SK-N-SH treated with all-trans-retinoic acid at 6 μM for 48 hours (cell line): ENCODE data around the gene POU2F1.

Experiments
- ATAC-seq: fragments of 200-7000 bp; cut with Tn5 transposase; 3 replicates; pipeline ENCODE4 v1.9.1; 2020; ENCODE audit warnings: mild to moderate bottlenecking, moderate library complexity
- ARNTL ChIP-seq: fragments of 450-650 bp; formaldehyde crosslinking; IDR thresholded peaks from 2 replicates; pipeline ENCODE4 v1.5.0; 2020; ENCODE audit warnings: low read depth, mild to moderate bottlenecking, moderate library complexity, borderline replicate concordance
- BACH2 ChIP-seq: fragments of 250-450 bp; sonication (Bioruptor Pico); IDR thresholded peaks from 2 replicates; pipeline ENCODE4 v1.9.0; 2021; ENCODE audit warnings: mild to moderate bottlenecking, borderline replicate concordance
- CSDC2 ChIP-seq: fragments of 250-450 bp; sonication (Bioruptor Pico); IDR thresholded peaks from 2 replicates; pipeline ENCODE4 v1.5.0; 2020; ENCODE audit warnings: mild to moderate bottlenecking, moderate library complexity
- CSRNP3 ChIP-seq: fragments of 250-450 bp; sonication (Bioruptor Pico); IDR thresholded peaks from 2 replicates; pipeline ENCODE4 v1.5.1; 2021; ENCODE audit warnings: mild to moderate bottlenecking, moderate library complexity
- ESRRG ChIP-seq: fragments of 250-450 bp; sonication (Bioruptor Pico); IDR thresholded peaks from 2 replicates; pipeline ENCODE4 v1.6.1; 2021; ENCODE audit warnings: mild to moderate bottlenecking
- GLIS3 ChIP-seq: fragments of 250-450 bp; sonication (Bioruptor Pico); IDR thresholded peaks from 2 replicates; pipeline ENCODE4 v1.5.0; 2020; ENCODE audit warnings: mild to moderate bottlenecking, moderate library complexity
- ISL1 ChIP-seq: fragments of 250-450 bp; sonication (Bioruptor Pico); IDR thresholded peaks from 2 replicates; pipeline ENCODE4 v2.1.2; 2022; ENCODE audit warnings: mild to moderate bottlenecking, moderate library complexity
- PPARA ChIP-seq: fragments of 250-450 bp; sonication (Bioruptor Pico); IDR thresholded peaks from 2 replicates; pipeline ENCODE4 v1.5.0; 2020; ENCODE audit warnings: mild to moderate bottlenecking, borderline replicate concordance
- RARB ChIP-seq: fragments of 250-450 bp; sonication (Bioruptor Pico); IDR thresholded peaks from 2 replicates; pipeline ENCODE4 v1.8.0; 2021; ENCODE audit warnings: mild to moderate bottlenecking, moderate library complexity
- SNAI2 ChIP-seq: fragments of 250-450 bp; sonication (Bioruptor Pico); IDR thresholded peaks from 2 replicates; pipeline ENCODE4 v1.5.0; 2020; ENCODE audit warnings: mild to moderate bottlenecking, moderate library complexity
- ZC3H10 ChIP-seq: fragments of 250-450 bp; sonication (Bioruptor Pico); IDR thresholded peaks from 2 replicates; pipeline ENCODE4 v1.5.1; 2021; ENCODE audit warnings: mild to moderate bottlenecking, moderate library complexity
- ZFP3 ChIP-seq: fragments of 250-450 bp; sonication (Bioruptor Pico); IDR thresholded peaks from 2 replicates; pipeline ENCODE4 v1.5.0; 2020; ENCODE audit warnings: mild to moderate bottlenecking, moderate library complexity
- ZFP30 ChIP-seq: fragments of 450-650 bp; formaldehyde crosslinking; IDR thresholded peaks from 2 replicates; pipeline ENCODE4 v1.5.0; 2022; ENCODE audit warnings: mild to moderate bottlenecking, moderate library complexity
- ZNF565 ChIP-seq: fragments of 450-650 bp; formaldehyde crosslinking; conservative IDR thresholded peaks from 2 replicates; pipeline ENCODE4 v1.5.0; 2020; ENCODE audit warnings: low read depth, mild to moderate bottlenecking, moderate library complexity
- ZNF70 ChIP-seq: fragments of 450-650 bp; formaldehyde crosslinking; IDR thresholded peaks from 2 replicates; pipeline ENCODE4 v1.5.0; 2020; ENCODE audit warnings: mild to moderate bottlenecking, moderate library complexity
- TF ChIP-seq, protein P1 (sequence below): fragments of 250-450 bp; sonication (Bioruptor Pico); IDR thresholded peaks from 2 replicates; pipeline ENCODE4 v1.8.0; 2021; ENCODE audit warnings: low read depth, mild to moderate bottlenecking, moderate library complexity, borderline replicate concordance
- TF ChIP-seq, protein P2 (sequence below): fragments of 250-450 bp; sonication (Bioruptor Pico); IDR thresholded peaks from 2 replicates; pipeline ENCODE4 v1.5.0; 2020; ENCODE audit warnings: mild to moderate bottlenecking, moderate library complexity
- TF ChIP-seq, protein P3 (sequence below): fragments of 250-450 bp; sonication (Bioruptor Pico); IDR thresholded peaks from 2 replicates; pipeline ENCODE4 v1.8.0; 2020; ENCODE audit warnings: mild to moderate bottlenecking, moderate library complexity, borderline replicate concordance

Gene POU2F1

DNA sequence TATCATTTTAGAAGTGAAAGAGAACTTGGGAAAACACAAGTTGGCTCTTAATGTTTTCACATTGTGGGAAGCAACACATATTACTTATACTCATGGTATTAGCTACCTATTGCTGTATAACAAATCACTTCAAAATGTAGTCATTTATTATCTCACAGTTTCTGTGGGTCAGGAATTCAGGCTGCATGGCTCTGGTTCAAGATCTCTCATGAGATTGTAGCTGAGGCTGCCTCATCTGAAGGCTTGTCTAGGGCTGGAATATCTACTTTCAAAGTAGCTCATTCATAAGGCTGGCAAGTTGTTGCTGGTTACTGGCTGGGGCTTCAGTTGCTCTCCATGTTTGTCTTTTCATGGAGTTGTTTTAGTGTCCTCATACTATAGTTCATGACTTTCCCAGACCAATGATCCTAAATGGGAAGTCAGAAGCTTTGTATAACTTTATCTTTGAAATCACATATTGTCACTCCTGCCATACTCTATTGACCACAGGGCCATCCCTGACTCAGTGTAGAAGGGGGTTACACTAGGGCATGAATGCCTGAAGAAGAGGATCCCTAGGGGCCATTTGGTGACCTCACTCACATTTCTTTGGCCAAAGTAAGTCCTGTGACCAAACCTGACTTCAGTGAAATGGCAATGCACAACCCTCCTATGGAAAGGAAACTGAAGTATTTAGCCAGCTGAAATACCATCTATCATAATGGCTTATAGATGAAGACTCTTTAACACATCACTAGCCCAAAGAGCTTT, 37.9 kb upstream of the POU2F1 start:
- TF ChIP-seq, protein P1, sequence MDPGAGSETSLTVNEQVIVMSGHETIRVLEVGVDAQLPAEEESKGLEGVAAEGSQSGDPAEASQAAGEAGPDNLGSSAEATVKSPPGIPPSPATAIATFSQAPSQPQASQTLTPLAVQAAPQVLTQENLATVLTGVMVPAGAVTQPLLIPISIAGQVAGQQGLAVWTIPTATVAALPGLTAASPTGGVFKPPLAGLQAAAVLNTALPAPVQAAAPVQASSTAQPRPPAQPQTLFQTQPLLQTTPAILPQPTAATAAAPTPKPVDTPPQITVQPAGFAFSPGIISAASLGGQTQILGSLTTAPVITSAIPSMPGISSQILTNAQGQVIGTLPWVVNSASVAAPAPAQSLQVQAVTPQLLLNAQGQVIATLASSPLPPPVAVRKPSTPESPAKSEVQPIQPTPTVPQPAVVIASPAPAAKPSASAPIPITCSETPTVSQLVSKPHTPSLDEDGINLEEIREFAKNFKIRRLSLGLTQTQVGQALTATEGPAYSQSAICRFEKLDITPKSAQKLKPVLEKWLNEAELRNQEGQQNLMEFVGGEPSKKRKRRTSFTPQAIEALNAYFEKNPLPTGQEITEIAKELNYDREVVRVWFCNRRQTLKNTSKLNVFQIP (CRISPR knock-in tag) = no peak
- TF ChIP-seq ZC3H10 (CRISPR knock-in tag) = no peak
- TF ChIP-seq, all 23 proteins: peak for 0
- ATAC-seq = no peak

DNA sequence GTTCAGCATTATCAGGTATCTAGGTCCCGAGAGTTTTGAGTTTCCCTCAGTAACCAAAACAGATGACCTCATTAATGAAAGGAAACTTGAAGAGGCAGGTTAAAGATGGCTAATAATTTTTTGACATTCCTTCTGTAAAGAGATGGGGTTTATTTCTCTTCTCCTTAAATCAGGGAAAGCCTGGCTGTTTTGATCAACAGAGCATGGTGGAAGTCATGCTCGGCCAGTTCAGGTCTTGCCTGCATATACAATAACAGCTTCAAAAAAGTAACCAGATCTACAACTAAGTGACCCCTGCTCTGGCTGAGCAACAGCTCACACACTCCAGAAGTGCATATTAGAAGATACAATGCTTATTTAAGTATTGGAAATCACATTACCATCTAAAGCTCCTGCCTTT, 36.6 kb upstream of the POU2F1 start:
- no peak for ATAC-seq
- TF ChIP-seq ISL1 (CRISPR knock-in tag) = no peak
- TF ChIP-seq, protein P1 (CRISPR knock-in tag) = no peak
- TF ChIP-seq, protein P2, sequence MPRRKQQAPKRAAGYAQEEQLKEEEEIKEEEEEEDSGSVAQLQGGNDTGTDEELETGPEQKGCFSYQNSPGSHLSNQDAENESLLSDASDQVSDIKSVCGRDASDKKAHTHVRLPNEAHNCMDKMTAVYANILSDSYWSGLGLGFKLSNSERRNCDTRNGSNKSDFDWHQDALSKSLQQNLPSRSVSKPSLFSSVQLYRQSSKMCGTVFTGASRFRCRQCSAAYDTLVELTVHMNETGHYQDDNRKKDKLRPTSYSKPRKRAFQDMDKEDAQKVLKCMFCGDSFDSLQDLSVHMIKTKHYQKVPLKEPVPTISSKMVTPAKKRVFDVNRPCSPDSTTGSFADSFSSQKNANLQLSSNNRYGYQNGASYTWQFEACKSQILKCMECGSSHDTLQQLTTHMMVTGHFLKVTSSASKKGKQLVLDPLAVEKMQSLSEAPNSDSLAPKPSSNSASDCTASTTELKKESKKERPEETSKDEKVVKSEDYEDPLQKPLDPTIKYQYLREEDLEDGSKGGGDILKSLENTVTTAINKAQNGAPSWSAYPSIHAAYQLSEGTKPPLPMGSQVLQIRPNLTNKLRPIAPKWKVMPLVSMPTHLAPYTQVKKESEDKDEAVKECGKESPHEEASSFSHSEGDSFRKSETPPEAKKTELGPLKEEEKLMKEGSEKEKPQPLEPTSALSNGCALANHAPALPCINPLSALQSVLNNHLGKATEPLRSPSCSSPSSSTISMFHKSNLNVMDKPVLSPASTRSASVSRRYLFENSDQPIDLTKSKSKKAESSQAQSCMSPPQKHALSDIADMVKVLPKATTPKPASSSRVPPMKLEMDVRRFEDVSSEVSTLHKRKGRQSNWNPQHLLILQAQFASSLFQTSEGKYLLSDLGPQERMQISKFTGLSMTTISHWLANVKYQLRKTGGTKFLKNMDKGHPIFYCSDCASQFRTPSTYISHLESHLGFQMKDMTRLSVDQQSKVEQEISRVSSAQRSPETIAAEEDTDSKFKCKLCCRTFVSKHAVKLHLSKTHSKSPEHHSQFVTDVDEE = no peak
- no peak for TF ChIP-seq PPARA (CRISPR knock-in tag)
- no peak for TF ChIP-seq RARB (CRISPR knock-in tag)
- no peak for TF ChIP-seq ZFP3 (CRISPR knock-in tag)
- TF ChIP-seq CSRNP3 (CRISPR knock-in tag) = no peak
- no peak for TF ChIP-seq ZNF70 (CRISPR knock-in tag)
- no peak for TF ChIP-seq ZFP30 (CRISPR knock-in tag)
- TF ChIP-seq SNAI2 (CRISPR knock-in tag) = no peak
- TF ChIP-seq BACH2 = no peak
- TF ChIP-seq ESRRG = no peak
- no peak for TF ChIP-seq ZC3H10 (CRISPR knock-in tag)
- TF ChIP-seq, protein P3, sequence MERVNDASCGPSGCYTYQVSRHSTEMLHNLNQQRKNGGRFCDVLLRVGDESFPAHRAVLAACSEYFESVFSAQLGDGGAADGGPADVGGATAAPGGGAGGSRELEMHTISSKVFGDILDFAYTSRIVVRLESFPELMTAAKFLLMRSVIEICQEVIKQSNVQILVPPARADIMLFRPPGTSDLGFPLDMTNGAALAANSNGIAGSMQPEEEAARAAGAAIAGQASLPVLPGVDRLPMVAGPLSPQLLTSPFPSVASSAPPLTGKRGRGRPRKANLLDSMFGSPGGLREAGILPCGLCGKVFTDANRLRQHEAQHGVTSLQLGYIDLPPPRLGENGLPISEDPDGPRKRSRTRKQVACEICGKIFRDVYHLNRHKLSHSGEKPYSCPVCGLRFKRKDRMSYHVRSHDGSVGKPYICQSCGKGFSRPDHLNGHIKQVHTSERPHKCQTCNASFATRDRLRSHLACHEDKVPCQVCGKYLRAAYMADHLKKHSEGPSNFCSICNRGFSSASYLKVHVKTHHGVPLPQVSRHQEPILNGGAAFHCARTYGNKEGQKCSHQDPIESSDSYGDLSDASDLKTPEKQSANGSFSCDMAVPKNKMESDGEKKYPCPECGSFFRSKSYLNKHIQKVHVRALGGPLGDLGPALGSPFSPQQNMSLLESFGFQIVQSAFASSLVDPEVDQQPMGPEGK = no peak
- no peak for TF ChIP-seq GLIS3 (CRISPR knock-in tag)
- no peak for TF ChIP-seq ZNF565
- TF ChIP-seq CSDC2 (CRISPR knock-in tag) = no peak
- TF ChIP-seq, all 23 proteins: peak for 0

DNA sequence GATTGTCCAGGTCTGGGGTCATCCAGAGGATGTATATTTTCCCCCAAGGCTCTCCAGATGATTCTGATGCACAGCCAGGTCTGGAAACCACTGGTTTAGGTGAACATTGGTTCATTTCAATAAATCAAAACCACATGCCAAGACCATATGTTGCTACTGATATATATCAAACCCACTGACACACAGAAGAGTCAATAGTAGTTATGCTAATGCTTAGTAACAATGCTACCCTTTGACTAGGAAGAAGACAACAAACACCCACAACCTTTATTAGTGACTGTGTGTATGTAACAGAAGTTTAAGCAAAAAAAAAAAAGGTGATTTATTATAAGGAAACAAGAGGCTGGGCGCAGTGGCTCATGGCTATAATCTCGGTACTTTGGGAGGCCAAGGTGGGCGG, 35.6 kb upstream of the POU2F1 start:
- no peak for TF ChIP-seq PPARA (CRISPR knock-in tag)
- TF ChIP-seq, protein P1 (CRISPR knock-in tag) = no peak
- TF ChIP-seq CSRNP3 (CRISPR knock-in tag) = no peak
- no peak for TF ChIP-seq ZC3H10 (CRISPR knock-in tag)
- no peak for TF ChIP-seq CSDC2 (CRISPR knock-in tag)
- no peak for TF ChIP-seq ISL1 (CRISPR knock-in tag)
- no peak for TF ChIP-seq ARNTL (CRISPR knock-in tag)
- no peak for TF ChIP-seq GLIS3 (CRISPR knock-in tag)
- no peak for TF ChIP-seq ZFP3 (CRISPR knock-in tag)
- TF ChIP-seq, all 23 proteins: peak for 0
- no peak for ATAC-seq
